SK-N-SH treated with all-trans-retinoic acid at 6 μM for 48 hours (cell line): ENCODE results near the gene ANTXR2.

Experiments
- CREB5 ChIP-seq: fragments of 250-450 bp; sonication (Bioruptor Pico); IDR thresholded peaks from 2 replicates; pipeline ENCODE4 v1.5.1; 2020; ENCODE audit warnings: low read depth, mild to moderate bottlenecking, moderate library complexity
- CSDC2 ChIP-seq: fragments of 250-450 bp; sonication (Bioruptor Pico); IDR thresholded peaks from 2 replicates; pipeline ENCODE4 v1.5.0; 2020; ENCODE audit warnings: mild to moderate bottlenecking, moderate library complexity
- GLIS3 ChIP-seq: fragments of 250-450 bp; sonication (Bioruptor Pico); IDR thresholded peaks from 2 replicates; pipeline ENCODE4 v1.5.0; 2020; ENCODE audit warnings: mild to moderate bottlenecking, moderate library complexity
- TF ChIP-seq, protein P1 (sequence below): fragments of 250-450 bp; sonication (Bioruptor Pico); IDR thresholded peaks from 2 replicates; pipeline ENCODE4 v1.5.0; 2020; ENCODE audit warnings: mild to moderate bottlenecking, moderate library complexity

DNA sequence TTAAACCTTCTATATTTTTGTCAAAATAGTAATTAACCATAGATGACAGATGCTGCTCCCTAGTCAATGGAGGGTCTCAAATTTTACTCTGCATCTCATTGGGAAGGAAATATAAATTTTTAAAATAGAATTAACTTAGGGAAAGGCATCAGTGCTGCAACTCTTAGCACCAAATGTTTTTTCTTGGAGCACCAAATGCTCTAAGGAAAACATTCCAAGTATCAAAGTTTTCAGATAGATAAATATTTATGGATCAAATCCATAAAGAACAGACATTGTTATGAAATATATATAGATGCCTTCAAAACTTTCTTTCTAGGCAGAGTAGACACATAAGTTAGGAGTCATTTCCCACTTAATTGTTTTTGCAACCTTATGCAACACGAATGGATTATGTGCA is 168.7 kb downstream of the ANTXR2 start:
- no peak for TF ChIP-seq CREB5 (CRISPR knock-in tag)
- TF ChIP-seq GLIS3 (CRISPR knock-in tag), result no peak
- TF ChIP-seq CSDC2 (CRISPR knock-in tag), result no peak
- TF ChIP-seq, protein P1, sequence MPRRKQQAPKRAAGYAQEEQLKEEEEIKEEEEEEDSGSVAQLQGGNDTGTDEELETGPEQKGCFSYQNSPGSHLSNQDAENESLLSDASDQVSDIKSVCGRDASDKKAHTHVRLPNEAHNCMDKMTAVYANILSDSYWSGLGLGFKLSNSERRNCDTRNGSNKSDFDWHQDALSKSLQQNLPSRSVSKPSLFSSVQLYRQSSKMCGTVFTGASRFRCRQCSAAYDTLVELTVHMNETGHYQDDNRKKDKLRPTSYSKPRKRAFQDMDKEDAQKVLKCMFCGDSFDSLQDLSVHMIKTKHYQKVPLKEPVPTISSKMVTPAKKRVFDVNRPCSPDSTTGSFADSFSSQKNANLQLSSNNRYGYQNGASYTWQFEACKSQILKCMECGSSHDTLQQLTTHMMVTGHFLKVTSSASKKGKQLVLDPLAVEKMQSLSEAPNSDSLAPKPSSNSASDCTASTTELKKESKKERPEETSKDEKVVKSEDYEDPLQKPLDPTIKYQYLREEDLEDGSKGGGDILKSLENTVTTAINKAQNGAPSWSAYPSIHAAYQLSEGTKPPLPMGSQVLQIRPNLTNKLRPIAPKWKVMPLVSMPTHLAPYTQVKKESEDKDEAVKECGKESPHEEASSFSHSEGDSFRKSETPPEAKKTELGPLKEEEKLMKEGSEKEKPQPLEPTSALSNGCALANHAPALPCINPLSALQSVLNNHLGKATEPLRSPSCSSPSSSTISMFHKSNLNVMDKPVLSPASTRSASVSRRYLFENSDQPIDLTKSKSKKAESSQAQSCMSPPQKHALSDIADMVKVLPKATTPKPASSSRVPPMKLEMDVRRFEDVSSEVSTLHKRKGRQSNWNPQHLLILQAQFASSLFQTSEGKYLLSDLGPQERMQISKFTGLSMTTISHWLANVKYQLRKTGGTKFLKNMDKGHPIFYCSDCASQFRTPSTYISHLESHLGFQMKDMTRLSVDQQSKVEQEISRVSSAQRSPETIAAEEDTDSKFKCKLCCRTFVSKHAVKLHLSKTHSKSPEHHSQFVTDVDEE (CRISPR knock-in tag), result no peak
